GM18861 (cell line): ENCODE measurements around the gene YPEL1.

Experiments used
- ATAC-seq: cut with Tn5 transposase; IDR thresholded peaks from one replicate; pipeline ENCODE4 v1.9.1; 2021; ENCODE audit not compliant: unreplicated experiment

The YPEL1 gene

GRCh38 chr22:21659864-21660525, 75.6 kb downstream of the YPEL1 start:
- no peak for ATAC-seq

GRCh38 chr22:21657360-21658032, 78.1 kb downstream of the YPEL1 start:
- peak; percentile 58 for ATAC-seq

DNA sequence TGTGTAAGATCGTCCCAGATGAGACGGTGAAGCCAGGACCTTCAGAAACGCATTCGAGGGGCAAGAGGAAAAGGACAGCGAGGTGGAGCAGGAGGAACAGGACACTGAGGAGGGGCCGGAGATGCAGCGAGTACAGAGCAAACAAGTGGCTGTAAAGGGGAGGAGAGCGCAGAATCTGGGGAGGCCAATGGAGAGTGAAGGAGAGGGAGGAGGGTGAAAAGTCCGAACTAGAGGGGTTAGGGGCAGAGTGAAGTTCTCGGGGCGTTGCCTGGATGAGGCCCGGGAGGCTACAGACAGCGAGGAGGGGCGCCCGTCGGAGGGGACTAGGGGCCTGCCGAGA, 78.6 kb downstream of the YPEL1 start:
- ATAC-seq: no peak

DNA sequence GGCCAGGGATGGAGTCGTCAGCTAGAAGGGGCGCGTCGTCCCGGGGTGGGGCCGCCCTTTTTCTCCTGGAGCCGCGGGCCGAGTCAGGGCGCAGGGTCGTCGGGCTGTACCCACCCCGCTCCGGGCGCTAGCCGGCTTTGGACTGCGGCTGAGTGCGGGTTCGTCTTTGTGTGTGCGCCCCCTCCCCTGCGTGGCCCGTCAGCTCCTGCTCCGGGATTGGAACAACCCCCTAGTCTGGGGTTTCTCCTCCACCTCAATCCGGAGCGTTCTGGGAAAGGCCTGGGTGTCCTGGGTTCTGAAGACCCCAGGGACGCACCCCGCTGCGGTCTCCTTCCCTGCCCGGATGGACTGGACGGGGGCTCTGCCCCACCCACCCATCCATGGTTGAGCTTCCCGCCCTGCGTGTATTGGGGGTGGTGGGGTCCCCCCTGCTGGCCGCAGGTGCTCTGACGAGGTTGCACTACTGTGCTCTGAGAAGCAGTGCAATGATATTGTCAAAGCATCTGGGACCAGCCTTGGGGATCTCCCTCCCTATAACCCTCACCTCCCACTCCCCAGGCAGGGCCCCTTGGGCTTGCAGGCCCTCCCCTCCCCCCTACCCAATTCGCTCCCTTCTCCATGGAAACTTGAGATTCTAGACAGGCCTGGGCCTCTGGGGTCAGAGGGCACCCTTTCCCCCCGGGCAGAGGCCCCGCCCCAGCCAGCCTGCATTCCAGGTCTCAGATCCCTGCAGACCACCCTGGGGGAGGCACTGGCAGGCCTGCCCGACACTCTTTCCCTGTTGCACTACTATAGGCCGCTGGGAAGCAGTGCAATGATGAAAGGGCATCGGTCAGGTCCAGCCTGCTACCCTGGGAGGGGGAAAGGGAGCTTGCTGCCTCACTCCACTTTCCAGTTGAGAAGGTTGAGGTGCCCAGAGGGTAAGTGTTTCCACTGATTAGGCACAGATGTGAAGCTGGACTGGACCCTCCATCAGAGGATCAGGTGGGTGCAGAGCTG, 82.7 kb downstream of the YPEL1 start:
- no peak for ATAC-seq

- peak; percentile 73 for ATAC-seq
Observed at GRCh38 chr22:21652010-21652546, 83.5 kb downstream of the YPEL1 start.

- peak; percentile 17 for ATAC-seq
Observed at GRCh38 chr22:21651521-21652009, 84.0 kb downstream of the YPEL1 start.

- ATAC-seq: no peak
Observed at GRCh38 chr22:21650823-21651520, 84.6 kb downstream of the YPEL1 start.

DNA sequence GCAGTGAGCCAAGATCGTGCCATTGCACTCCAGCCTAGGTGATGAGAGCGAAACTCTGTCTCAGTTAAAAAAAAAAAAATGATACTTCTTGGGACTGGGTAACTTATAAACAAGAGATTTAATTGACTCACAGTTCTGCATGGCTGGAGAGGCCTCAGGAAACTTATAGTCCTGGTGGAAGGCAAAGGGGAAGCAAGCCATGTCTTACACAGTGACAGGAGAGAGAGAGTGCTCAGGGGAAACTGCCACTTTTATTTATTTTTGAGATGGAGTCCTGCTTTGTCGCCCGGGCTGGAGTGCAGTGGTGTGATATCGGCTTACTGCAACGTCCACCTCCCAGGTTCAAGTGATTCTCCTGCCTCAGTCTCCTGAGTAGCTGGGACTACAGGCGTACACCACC, 85.3 kb downstream of the YPEL1 start:
- ATAC-seq: no peak
